Ovary (tissue), 3 donors: ENCODE data around the gene KPTN.

ENCODE experiments used
- CTCF ChIP-seq, 3 donors: fragments of 450-650 bp in 2 of 3; fragments of 200-600 bp in 1 of 3; IDR thresholded peaks; one replicate each; pipeline versions ENCODE4 v1.5.1 to v1.8.0; 2016 to 2022; ENCODE audit warnings: antibody characterized with exemption in 3 of 3, mild to moderate bottlenecking in 1 of 3
- EP300 ChIP-seq: sonication (generic); formaldehyde crosslinking; IDR thresholded peaks from one replicate; pipeline ENCODE4 v1.6.1; 2017; ENCODE audit warnings: antibody characterized with exemption
- donor health status: DM: no; HTN: no; CAD: no.

- TF ChIP-seq EP300 (no peak), CTCF (IDR thresholded peaks at IDR 0.05) (no peak)
Measured at GRCh38 chr19:47432091-47432490, 51.9 kb downstream of the KPTN start.
